Stimulated activated memory B cell treated with anti-CD40 and anti-IgM and Interleukin-4, amounts not matched to agents 10 μg/mL and 1 μg/mL and 100 μg/mL, for 72 hours (primary cell): Measurements from ENCODE around the gene ADAMTS18.
"Not testable (repeated sequence)": the region's sequence is repeated elsewhere in the genome, so short reads cannot be mapped to it uniquely, and the experiment has no call there.

Source experiments
- ATAC-seq: fragments of 150-1000 bp; cut with Tn5 transposase; 2 replicates; pipeline ENCODE4 v1.10.0; 2021
- H3K27ac Mint-ChIP-seq: one replicate; pipeline ENCODE4 v1.8.0; 2022; ENCODE audit warnings: mild to moderate bottlenecking, mixed read lengths
- H3K27me3 Mint-ChIP-seq: one replicate; pipeline ENCODE4 v1.8.0; 2022; ENCODE audit warnings: mixed read lengths
- H3K36me3 Mint-ChIP-seq: one replicate; pipeline ENCODE4 v1.8.0; 2022; ENCODE audit warnings: mixed read lengths
- H3K4me1 Mint-ChIP-seq: one replicate; pipeline ENCODE4 v1.8.0; 2022; ENCODE audit warnings: mixed read lengths
- H3K4me3 Mint-ChIP-seq: one replicate; pipeline ENCODE4 v1.8.0; 2022; ENCODE audit warnings: mild to moderate bottlenecking, moderate library complexity, mixed read lengths
- H3K9me3 Mint-ChIP-seq: one replicate; pipeline ENCODE4 v1.8.0; 2022; ENCODE audit warnings: mixed read lengths

Gene ADAMTS18

GRCh38 chr16:77302249-77302648 is 132.6 kb downstream of the ADAMTS18 start:
- Mint-ChIP-seq H3K4me1 (peaks cover 6% of the 10 kb centered on the region), H3K36me3 (no peaks in the 10 kb centered on the region), H3K9me3 (no peaks in the 10 kb centered on the region), H3K27ac (no peak overlapping the region), H3K27me3 (no peaks in the 10 kb centered on the region), H3K4me3 (no peak overlapping the region)
- ATAC-seq, result no peak

DNA sequence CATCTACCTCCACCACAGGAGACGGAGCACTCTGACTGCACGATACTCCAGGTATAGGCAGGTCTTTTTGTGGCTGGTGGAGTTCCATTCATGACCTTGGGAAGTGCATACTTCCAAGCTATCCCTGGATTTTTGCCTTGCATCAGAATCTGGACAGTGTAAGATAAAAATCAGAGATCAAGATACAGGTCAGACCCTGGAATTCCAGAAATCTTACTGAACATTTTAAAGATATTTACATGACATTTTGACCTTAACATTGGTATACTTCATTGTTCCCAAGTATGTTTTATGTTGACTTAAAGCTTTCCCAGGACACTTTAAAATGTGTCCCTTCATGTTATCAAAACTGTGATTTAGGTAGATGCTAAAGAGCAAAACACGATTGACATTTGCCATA is 134.6 kb downstream of the ADAMTS18 start:
- no peak for ATAC-seq
- Mint-ChIP-seq H3K27ac (no peak overlapping the region), H3K9me3 (no peaks in the 10 kb centered on the region), H3K27me3 (no peaks in the 10 kb centered on the region), H3K4me1 (peaks cover 6% of the 10 kb centered on the region), H3K4me3 (no peak overlapping the region), H3K36me3 (no peaks in the 10 kb centered on the region)

DNA sequence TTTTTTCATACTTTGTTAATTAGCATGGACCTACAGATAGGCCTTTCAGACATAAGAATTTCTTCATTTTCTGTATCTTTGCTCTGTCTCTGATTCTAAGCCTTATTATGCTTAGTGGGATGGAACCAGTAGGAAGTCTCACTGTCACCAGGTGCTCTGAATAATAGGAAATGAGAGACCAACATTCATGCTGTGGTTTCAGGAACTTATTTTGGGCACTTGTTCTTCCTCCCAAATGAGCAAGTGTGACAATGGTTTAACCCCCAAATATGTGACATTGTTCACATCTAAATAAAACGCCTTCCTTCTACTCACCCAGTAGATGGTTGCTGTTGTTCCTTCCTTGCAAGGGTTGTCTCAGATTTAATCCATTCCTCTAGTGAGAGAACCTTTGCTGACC is 135.4 kb downstream of the ADAMTS18 start:
- no peak for ATAC-seq
- Mint-ChIP-seq H3K4me1 (peaks cover 6% of the 10 kb centered on the region), H3K9me3 (no peaks in the 10 kb centered on the region), H3K27ac (no peak overlapping the region), H3K27me3 (no peaks in the 10 kb centered on the region), H3K4me3 (no peak overlapping the region), H3K36me3 (no peaks in the 10 kb centered on the region)

DNA sequence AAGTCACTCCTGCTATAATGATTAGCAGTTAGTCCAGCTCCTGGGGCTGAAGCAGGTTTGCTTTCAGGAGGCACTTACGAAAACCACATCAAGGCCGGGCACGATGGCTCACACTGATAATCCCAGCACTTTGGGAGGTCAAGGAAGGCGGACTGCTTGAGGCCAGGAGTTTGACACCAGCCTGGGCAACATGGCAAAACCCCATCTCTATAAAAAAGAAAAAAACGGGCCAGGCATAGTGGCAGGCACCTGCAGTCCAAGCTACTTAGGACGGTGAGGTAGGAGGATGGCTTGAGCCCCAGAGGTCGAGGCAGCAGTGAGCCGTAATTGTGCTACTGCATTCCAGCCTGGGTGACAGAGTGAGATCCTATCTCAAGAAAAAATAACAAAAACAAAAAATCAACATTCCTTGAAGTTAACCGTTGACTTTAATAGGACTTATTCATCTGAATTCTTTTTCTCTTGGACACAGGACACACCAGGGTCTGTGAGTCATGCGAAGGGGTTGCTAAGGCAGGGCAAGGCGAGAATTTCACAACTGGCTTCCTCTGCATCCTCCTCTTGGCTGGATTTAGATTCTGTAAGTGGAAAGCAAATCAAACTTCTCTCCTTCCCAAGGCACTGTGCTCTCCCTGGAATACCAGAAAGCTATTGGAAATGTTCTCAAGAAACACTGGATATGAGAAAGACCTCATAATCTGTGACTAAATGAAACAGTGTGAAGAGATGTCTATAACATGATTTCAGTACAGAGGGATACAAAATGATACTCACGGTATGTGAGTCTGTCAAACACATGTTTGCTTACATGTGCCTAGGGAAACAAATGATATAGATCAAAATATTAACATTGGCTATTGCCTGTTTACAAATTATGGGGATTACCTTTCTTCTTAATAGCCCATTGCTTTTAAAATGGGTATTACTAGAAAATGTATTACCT is 136.1 kb downstream of the ADAMTS18 start:
- no peak for ATAC-seq
- Mint-ChIP-seq H3K9me3 (no peaks in the 10 kb centered on the region), H3K27me3 (no peaks in the 10 kb centered on the region), H3K4me1 (peaks cover 6% of the 10 kb centered on the region), H3K36me3 (no peaks in the 10 kb centered on the region), H3K27ac (no peak overlapping the region), H3K4me3 (no peak overlapping the region)

- Mint-ChIP-seq H3K36me3 (no peaks in the 10 kb centered on the region), H3K4me1 (peaks cover 6% of the 10 kb centered on the region), H3K9me3 (no peaks in the 10 kb centered on the region), H3K27me3 (no peaks in the 10 kb centered on the region), H3K4me3 (no peak overlapping the region), H3K27ac (no peak overlapping the region)
- no peak for ATAC-seq
These were observed 136.8 kb downstream of the ADAMTS18 start for GRCh38 chr16:77297996-77298395.

GRCh38 chr16:77295896-77296295 is 138.9 kb downstream of the ADAMTS18 start:
- no peaks in the 10 kb centered on the region for H3K27me3 Mint-ChIP-seq
- H3K27ac Mint-ChIP-seq, result no peak overlapping the region
- no peak for ATAC-seq

GRCh38 chr16:77290451-77291115 is 144.3 kb downstream of the ADAMTS18 start:
- H3K27ac Mint-ChIP-seq, result no peak overlapping the region
- no peak for ATAC-seq

More at GRCh38 chr16:77295896-77296295, 138.9 kb downstream of the ADAMTS18 start:
- peaks cover 6% of the 10 kb centered on the region for H3K4me1 Mint-ChIP-seq
- no peak overlapping the region for H3K4me3 Mint-ChIP-seq
- no peaks in the 10 kb centered on the region for H3K9me3 Mint-ChIP-seq
- no peaks in the 10 kb centered on the region for H3K36me3 Mint-ChIP-seq

DNA sequence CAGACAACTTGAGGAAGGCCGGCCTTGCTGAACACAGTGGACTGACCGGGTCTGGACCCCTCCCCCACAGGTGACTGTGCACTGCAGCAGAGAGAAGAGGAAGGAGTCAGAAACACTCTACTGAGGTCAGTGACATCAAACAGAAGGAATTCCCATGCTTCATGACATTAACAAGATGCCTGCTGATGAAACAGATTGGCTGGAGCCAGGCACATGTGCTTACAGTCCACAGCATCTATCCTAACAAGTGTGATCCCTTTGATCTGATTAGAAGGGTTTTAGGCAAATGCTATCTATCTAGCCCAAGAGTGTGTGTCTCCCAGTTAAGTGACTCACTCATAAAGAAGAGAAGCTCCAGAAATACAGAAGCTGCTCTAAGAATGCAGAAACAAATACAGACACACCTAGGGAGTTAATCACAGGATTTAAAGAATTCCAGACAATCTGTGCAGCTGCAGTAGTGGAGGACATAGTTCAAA is 145.5 kb downstream of the ADAMTS18 start:
- Mint-ChIP-seq H3K9me3 (no peaks in the 10 kb centered on the region), H3K4me1 (no peaks in the 10 kb centered on the region), H3K27me3 (peaks cover 9% of the 10 kb centered on the region), H3K36me3 (no peaks in the 10 kb centered on the region), H3K4me3 (no peak overlapping the region), H3K27ac (no peak overlapping the region)
- no peak for ATAC-seq

More at GRCh38 chr16:77290451-77291115, 144.3 kb downstream of the ADAMTS18 start:
- no peak overlapping the region for H3K4me3 Mint-ChIP-seq
- no peaks in the 10 kb centered on the region for H3K36me3 Mint-ChIP-seq
- peaks cover 9% of the 10 kb centered on the region for H3K27me3 Mint-ChIP-seq
- H3K9me3 Mint-ChIP-seq, result no peaks in the 10 kb centered on the region
- no peaks in the 10 kb centered on the region for H3K4me1 Mint-ChIP-seq

GRCh38 chr16:77288222-77288621 is 146.6 kb downstream of the ADAMTS18 start:
- ATAC-seq, result no peak
- Mint-ChIP-seq H3K36me3 (no peaks in the 10 kb centered on the region), H3K9me3 (no peaks in the 10 kb centered on the region), H3K4me3 (no peak overlapping the region), H3K27me3 (peaks cover 9% of the 10 kb centered on the region), H3K27ac (no peak overlapping the region), H3K4me1 (no peaks in the 10 kb centered on the region)

GRCh38 chr16:77285676-77286075 is 149.2 kb downstream of the ADAMTS18 start:
- no peak for ATAC-seq
- H3K4me3 Mint-ChIP-seq, result no peak overlapping the region
- no peak overlapping the region for H3K27ac Mint-ChIP-seq
- H3K27me3 Mint-ChIP-seq, result peaks cover 9% of the 10 kb centered on the region
- H3K4me1 Mint-ChIP-seq, result no peaks in the 10 kb centered on the region
- no peaks in the 10 kb centered on the region for H3K9me3 Mint-ChIP-seq
- no peaks in the 10 kb centered on the region for H3K36me3 Mint-ChIP-seq

DNA sequence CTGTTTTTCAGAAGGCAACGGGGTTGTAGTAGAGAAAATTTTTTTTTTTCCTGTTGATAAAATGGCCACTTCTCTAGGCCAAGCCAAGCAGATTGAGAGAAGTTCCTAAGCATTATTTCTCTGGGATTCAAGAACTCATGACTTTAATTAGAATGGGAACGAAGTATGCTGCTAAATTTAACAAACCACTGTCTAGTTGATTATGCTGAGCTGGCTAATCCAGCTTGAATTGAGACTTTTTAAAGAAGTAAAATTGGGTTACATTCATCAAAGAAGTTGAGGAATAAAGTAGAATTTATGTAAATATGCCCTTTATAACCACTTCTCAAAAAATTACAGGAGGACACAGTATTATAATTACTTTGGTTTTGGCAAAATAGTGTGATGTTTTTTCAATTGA is 152.5 kb downstream of the ADAMTS18 start:
- no peak for ATAC-seq
- H3K4me1 Mint-ChIP-seq, result no peaks in the 10 kb centered on the region
- no peaks in the 10 kb centered on the region for H3K36me3 Mint-ChIP-seq
- H3K27ac Mint-ChIP-seq, result no peak overlapping the region
- H3K9me3 Mint-ChIP-seq, result no peaks in the 10 kb centered on the region
- no peaks in the 10 kb centered on the region for H3K27me3 Mint-ChIP-seq
- H3K4me3 Mint-ChIP-seq, result no peak overlapping the region

GRCh38 chr16:77279316-77279715 is 155.5 kb downstream of the ADAMTS18 start:
- H3K4me1 Mint-ChIP-seq, H3K4me3 Mint-ChIP-seq, ATAC-seq: not testable (repeated sequence)

GRCh38 chr16:77277571-77277970 is 157.3 kb downstream of the ADAMTS18 start:
- Mint-ChIP-seq H3K9me3 (no peaks in the 10 kb centered on the region), H3K36me3 (no peaks in the 10 kb centered on the region), H3K4me3 (no peak overlapping the region), H3K4me1 (no peaks in the 10 kb centered on the region), H3K27ac (no peak overlapping the region), H3K27me3 (no peaks in the 10 kb centered on the region)
- ATAC-seq, result no peak

More at GRCh38 chr16:77279316-77279715, 155.5 kb downstream of the ADAMTS18 start:
- H3K36me3 Mint-ChIP-seq, H3K9me3 Mint-ChIP-seq, H3K27ac Mint-ChIP-seq, H3K27me3 Mint-ChIP-seq: not testable (repeated sequence)

GRCh38 chr16:77277141-77277540 is 157.7 kb downstream of the ADAMTS18 start:
- no peak for ATAC-seq
- Mint-ChIP-seq H3K27ac (no peak overlapping the region), H3K4me1 (no peaks in the 10 kb centered on the region), H3K9me3 (no peaks in the 10 kb centered on the region), H3K36me3 (no peaks in the 10 kb centered on the region), H3K27me3 (no peaks in the 10 kb centered on the region), H3K4me3 (no peak overlapping the region)

DNA sequence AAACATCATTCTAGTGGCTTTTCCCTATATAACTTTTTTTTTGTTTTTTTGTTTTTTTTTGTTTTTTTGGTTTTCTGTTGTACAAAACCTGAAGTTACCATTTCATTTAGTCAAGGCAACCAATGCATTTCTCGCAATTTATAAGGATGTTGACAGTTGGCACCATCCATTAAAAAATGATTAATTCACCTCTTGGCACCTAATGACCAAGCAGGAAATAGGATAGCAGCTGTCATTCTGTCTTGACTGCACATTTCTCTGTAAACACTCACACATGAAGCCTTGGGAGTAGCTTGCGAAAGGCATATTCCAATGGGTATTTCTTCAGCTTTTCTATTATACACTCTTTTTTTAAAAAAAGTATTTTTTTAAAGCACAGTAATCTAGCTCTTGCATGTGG is 158.2 kb downstream of the ADAMTS18 start:
- Mint-ChIP-seq H3K36me3 (no peaks in the 10 kb centered on the region), H3K4me3 (no peak overlapping the region), H3K9me3 (no peaks in the 10 kb centered on the region), H3K27me3 (no peaks in the 10 kb centered on the region), H3K4me1 (no peaks in the 10 kb centered on the region), H3K27ac (no peak overlapping the region)
- ATAC-seq, result no peak

- not testable (repeated sequence) for H3K4me1 Mint-ChIP-seq, H3K27me3 Mint-ChIP-seq, ATAC-seq
These were observed 159.5 kb downstream of the ADAMTS18 start for GRCh38 chr16:77275303-77275702.

More at GRCh38 chr16:77275303-77275702, 159.5 kb downstream of the ADAMTS18 start:
- H3K4me3 Mint-ChIP-seq, H3K36me3 Mint-ChIP-seq, H3K9me3 Mint-ChIP-seq, H3K27ac Mint-ChIP-seq: not testable (repeated sequence)
